Activated T-cell treated with anti-CD3 and anti-CD28 coated beads for 1 hour (primary cell): ENCODE data around the gene SPPL3.
"Not testable (repeated sequence)": the region's sequence is repeated elsewhere in the genome, so short reads cannot be mapped to it uniquely, and the experiment has no call there.

ENCODE experiments used
- DNase-seq: peaks from one replicate; pipeline ENCODE4 v3.0.0-alpha.2; 2020; ENCODE audit warnings: low read depth

The SPPL3 gene

GRCh38 chr12:120750806-120751205 lies 153.4 kb downstream of the SPPL3 start:
- no peak for DNase-seq

GRCh38 chr12:120749256-120749655 lies 154.9 kb downstream of the SPPL3 start:
- DNase-seq: no peak

- DNase-seq: no peak
These were observed 155.9 kb downstream of the SPPL3 start for GRCh38 chr12:120748242-120748641.

GRCh38 chr12:120744922-120745493 lies 159.2 kb downstream of the SPPL3 start:
- DNase-seq: no peak

- DNase-seq: no peak
These were observed 162.4 kb downstream of the SPPL3 start for GRCh38 chr12:120741476-120742421.

- no peak for DNase-seq
These were observed 163.3 kb downstream of the SPPL3 start for GRCh38 chr12:120740871-120741270.

- DNase-seq: no peak
These were observed 164.1 kb downstream of the SPPL3 start for GRCh38 chr12:120739821-120740613.

- no peak for DNase-seq
These were observed 165.0 kb downstream of the SPPL3 start for GRCh38 chr12:120739031-120739762.

- no peak for DNase-seq
These were observed 165.7 kb downstream of the SPPL3 start for GRCh38 chr12:120738252-120739030.

- no peak for DNase-seq
These were observed 166.5 kb downstream of the SPPL3 start for GRCh38 chr12:120737557-120738251.

GRCh38 chr12:120736404-120737331 lies 167.5 kb downstream of the SPPL3 start:
- no peak for DNase-seq

GRCh38 chr12:120735181-120735580 lies 169.0 kb downstream of the SPPL3 start:
- DNase-seq: no peak

- DNase-seq: no peak
These were observed 169.9 kb downstream of the SPPL3 start for GRCh38 chr12:120734210-120734609.

- DNase-seq: no peak
These were observed 170.6 kb downstream of the SPPL3 start for GRCh38 chr12:120733574-120733973.

GRCh38 chr12:120732198-120732597 lies 172.0 kb downstream of the SPPL3 start:
- not testable (repeated sequence) for DNase-seq

GRCh38 chr12:120726961-120727360 lies 177.2 kb downstream of the SPPL3 start:
- no peak for DNase-seq

GRCh38 chr12:120726510-120726793 lies 177.7 kb downstream of the SPPL3 start:
- no peak for DNase-seq

GRCh38 chr12:120725659-120726509 lies 178.3 kb downstream of the SPPL3 start, which contains the start of gene ACADS:
Gene ACADS (plus strand): TSS chr12:120725826. CDS start chr12:120725886, 60 bp downstream.
- DNase-seq: peak; percentile 83
